ENCODE data around the gene ANK2.

DNA sequence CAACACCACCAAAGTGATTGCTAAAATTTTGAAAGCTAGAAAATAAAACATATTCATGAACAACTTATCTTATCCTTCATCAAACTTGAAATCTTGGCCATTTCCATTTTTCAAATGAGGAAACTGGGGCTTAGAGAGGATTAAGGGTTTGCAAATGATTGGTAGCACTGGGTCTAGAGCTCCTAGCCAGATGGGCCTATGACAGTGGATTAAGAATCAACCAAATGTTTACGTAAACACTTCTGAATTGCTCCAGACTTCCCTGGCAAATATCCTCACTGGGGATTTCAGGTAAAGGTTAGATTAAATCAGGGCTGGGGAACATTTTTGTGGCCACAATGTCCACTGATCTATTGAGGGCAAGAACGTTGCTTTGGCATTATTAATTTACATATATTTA, 241.2 kb downstream of the ANK2 start:
- TF ChIP-seq, protein P1, sequence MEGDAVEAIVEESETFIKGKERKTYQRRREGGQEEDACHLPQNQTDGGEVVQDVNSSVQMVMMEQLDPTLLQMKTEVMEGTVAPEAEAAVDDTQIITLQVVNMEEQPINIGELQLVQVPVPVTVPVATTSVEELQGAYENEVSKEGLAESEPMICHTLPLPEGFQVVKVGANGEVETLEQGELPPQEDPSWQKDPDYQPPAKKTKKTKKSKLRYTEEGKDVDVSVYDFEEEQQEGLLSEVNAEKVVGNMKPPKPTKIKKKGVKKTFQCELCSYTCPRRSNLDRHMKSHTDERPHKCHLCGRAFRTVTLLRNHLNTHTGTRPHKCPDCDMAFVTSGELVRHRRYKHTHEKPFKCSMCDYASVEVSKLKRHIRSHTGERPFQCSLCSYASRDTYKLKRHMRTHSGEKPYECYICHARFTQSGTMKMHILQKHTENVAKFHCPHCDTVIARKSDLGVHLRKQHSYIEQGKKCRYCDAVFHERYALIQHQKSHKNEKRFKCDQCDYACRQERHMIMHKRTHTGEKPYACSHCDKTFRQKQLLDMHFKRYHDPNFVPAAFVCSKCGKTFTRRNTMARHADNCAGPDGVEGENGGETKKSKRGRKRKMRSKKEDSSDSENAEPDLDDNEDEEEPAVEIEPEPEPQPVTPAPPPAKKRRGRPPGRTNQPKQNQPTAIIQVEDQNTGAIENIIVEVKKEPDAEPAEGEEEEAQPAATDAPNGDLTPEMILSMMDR (IDR thresholded peaks at IDR 0.05): no peak
- TF ChIP-seq POLR2A (IDR thresholded peaks at IDR 0.05): no peak
